GM19023 (cell line): ENCODE measurements around the gene MARK1.
A peak's percentile ranks its signal among the peaks of the same experiment; 100 is the strongest.
"Not testable (repeated sequence)": the region's sequence is repeated elsewhere in the genome, so short reads cannot be mapped to it uniquely, and the experiment has no call there.

Source experiments
- ATAC-seq: cut with Tn5 transposase; IDR thresholded peaks from one replicate; pipeline ENCODE4 v1.9.1; 2021; ENCODE audit warnings: mild to moderate bottlenecking, moderate library complexity; ENCODE audit not compliant: unreplicated experiment

MARK1 gene

DNA sequence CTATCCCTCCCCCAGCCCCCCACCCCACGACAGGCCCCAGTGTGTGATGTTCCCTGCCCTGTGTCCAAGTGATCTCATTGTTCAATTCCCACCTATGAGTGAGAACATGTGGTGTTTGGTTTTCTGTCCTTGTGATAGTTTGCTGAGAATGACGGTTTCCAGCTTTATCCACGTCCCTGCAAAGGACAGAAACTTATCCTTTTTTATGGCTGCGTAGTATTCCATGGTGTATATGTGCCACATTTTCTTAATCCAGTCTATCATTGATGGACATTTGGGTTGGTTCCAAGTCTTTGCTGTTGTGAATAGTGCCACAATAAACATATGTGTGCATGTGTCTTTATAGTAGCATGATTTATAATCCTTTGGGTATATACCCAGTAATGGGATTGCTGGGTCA lies 77.7 kb downstream of the MARK1 start:
- ATAC-seq, result not testable (repeated sequence)

DNA sequence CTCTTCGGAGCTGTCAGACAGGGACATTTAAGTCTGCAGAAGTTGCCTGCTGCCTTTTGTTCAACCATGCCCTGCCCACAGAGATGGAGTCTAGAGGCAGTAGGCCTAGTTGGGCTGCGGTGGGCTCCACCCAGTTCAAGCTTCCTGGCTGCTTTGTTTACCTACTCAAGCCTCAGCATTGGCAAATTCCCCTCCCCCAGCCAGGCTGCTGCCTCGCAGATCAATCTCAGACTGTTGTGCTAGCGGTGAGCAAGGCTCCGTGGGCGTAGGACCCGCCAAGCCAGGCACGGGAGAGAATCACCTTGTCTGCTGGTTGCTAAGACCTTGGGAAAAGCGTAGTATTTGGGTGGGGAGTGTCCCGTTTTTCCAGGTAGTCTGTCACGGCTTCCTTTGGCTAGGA lies 83.2 kb downstream of the MARK1 start:
- not testable (repeated sequence) for ATAC-seq

DNA sequence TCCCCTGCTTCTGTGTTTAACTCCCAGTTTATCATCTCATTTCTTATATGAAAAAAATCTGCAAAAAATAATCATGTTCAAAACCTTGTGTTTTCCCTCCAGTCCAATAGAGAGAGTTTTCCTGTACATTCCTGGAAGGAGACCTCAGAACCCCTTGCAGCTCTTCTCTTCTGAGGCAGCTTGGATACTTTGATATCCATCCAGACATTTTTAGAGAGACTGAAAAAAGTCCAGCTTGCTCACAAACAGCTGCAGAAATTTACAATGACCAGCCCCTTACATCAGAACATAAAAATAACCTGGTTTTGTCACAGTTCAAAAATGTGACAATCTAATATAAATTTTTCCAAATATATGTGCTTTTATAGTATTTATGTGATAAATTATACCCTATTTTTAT lies 88.9 kb downstream of the MARK1 start:
- ATAC-seq, result no peak

DNA sequence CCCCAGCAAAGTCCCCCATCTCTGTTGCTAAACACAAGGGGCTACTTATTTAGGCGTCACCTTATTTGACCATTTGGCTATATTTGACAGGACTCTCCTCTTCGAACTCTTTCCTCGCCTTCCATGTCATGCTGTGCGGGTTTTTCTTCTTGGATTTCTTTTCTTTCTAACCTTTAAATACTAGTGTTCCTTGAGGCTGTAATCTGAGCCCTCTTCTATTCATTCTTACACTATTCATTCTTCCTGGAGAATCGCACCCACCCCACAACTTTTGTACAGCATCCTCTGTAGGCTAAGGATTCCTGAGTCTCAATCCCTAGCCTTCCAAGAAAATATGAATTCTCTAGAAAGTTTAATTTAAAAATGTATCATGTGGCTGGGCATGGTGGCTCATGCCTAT lies 100.5 kb downstream of the MARK1 start:
- no peak for ATAC-seq

DNA sequence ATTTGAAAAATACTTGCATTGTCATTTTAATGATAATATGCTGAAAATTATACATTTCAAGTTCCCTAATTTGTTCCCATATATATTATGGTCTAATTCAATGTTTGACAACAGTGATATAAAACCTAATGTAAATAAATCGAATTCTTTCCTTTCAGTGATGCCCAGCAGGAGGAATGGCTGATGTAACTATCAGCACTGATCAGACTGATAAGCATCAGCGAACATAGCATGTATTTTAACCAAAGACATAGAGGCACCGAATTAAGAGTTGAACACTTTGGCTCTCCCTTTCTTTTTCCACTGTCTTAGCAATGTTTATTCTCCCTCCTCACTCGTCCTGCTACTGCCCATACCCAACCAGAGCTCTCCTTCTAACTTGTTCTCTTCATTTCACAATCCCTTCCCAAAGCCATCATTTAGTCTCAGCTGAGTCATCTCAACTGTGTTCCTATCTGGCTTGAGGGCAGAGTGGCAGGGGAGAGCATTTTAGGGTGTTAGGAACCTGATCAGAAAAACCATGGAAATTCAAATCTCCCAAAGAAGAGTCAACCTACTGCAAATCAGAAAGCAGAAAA lies 103.4 kb downstream of the MARK1 start:
- no peak for ATAC-seq

DNA sequence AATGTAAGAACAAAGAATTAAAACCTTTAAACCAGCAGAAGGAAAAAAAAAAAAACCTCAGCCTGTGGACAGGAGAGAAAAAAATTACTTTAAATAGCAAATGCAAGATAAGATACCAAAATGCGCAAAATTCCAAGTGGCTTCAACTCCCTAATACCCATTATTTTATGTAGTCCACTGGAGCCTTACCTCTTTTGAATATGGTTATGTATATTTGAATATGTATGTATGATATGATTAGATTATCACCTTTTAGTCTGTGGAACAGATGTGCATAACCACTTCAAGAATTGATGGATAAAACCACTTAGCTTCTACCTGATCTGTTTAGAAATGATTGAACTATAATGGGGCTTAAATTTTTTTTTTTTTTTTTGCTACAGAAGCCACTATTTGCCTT lies 109.8 kb downstream of the MARK1 start:
- no peak for ATAC-seq

DNA sequence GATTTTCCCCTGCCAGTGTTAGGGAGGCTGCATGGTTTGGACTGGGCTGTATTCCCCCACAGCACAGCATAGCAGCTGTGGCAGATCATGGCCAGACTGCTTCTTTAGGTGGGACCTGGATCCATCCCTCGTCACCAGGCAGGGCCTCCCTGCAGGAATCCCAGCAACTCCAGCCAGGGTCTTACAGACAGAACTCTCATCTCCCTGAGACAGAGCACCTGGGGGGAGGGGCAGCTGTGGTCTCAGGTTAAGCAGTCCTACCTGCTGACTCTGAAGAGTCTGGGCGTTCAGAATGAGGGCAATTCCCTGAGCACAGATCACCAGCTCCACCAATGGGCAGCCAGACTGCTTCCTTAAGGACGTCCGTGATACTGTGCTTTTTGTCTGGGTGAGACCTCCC lies 114.3 kb downstream of the MARK1 start:
- ATAC-seq, result no peak

DNA sequence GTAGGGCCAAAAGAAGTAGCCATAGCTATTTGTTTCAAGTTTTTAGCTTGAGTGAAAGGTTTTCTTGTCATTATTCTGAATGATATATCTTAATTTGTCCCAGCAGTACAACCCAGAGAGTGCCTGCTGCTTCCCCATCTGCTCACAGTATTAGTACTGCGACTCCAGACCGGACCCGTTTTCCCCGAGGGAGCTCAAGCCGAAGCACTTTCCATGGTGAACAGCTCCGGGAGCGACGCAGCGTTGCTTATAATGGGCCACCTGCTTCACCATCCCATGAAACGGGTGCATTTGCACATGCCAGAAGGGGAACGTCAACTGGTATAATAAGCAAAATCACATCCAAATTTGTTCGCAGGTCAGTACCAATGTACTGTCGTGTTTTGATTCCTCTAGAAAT lies 125.1 kb downstream of the MARK1 start:
- no peak for ATAC-seq

DNA sequence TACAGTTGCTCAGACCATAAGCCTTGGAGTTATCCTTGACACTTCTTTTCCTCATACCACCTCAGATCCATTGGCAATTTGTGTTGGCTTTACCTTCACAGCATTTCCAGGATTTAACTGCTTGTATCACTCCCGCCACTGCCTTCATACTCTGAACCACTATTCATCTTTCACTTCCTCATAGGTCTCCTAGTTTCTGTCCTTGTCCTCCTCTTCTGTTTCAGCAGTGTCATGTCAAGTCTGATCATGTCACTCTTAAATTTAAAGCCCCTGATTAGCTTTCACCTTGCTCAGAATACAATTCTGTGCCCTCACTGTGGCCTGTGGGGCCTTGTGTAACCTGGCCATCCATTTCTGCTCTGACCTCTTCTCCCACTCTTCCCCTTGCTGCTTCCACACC lies 127.6 kb downstream of the MARK1 start:
- peak; percentile 89 for ATAC-seq

DNA sequence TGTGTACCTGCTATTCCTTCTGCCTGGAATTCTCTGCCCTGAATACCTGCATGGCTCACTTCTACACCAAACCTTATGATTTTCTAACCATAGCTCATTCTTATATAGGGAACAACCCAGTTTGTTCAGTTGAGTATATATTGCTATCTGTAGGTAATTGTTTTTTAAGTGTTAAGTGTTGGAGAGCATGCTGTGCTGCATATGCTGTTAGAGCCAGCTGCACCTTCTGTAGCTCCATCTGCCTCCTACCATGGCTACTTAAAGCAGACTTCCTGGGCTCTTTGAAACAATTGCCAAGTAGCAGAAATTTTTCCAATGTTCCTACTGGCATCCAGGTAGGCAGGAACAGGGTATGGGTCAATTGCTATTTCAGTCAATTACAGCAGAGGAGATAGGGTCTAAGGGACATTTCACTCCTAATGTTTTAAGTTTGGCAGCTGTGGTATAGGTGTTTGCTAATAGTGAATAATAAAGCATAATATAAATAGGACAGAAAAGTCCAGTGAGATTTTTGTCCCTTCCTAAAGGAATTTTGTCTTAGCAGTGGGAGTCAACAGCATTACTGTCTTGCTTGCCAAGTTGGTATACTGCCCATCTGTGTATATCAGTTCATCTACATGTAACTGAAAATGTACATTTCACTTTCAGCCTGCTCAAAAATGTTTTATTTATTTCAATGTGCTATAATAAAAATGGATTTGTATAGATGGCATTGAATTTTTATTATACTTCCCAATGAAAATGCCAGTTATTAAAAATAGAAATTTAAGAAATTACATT lies 128.2 kb downstream of the MARK1 start:
- peak; percentile 34 for ATAC-seq

DNA sequence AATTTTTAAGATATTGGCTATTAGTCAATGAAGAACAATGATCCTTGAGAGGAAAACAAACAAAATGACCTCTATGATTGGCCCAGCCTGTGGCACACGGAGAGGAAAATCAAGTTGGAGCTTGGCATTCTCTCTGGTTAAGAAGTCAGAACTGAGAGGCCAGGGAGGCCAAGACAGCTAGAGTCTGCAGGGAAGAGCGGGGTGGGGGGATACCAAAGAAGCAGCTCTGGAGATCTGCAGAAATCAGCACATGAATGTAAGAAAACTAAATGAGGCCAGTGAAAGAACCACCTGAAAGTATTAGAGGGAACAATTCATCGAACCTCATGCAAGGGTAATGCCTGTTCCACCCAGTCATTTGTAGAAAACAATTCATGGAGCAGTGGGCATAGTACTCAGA lies 138.4 kb downstream of the MARK1 start:
- ATAC-seq, result no peak

DNA sequence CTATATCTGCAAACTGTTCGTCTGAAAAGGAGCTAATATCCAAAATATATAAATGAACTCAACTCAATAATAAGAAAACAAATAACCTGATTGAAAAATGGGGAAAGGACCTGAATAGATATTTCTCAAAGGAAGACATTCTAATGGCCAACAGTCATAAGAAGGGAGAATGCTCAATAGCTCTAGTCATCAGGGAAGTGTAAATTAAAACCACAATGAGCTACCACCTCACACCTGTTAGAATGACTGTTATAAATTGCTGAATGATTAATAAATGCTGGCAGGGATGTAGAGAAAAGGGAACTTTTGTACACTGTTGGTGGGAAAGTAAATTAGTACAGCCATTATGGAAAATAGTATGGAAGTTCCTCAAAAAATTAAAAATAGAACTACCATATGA lies 141.1 kb downstream of the MARK1 start:
- no peak for ATAC-seq

DNA sequence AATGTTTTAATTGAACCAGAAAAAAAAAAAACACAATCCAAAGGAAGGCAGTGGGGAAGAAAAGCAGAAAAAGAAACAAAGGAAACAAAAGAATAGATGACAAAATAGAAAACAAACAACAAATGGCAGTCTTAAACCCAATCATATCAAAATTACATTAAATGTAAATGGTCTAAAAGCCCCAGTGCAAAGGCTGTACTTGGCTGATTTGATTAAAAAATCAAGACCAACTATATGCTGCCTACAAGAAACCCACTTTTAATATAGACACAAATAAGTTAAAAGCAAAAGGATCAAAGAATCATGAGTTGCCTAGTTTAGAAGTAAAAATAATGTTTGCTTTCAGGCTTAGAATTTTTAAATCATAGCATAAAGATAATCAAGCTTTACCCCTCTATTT lies 142.4 kb downstream of the MARK1 start:
- ATAC-seq, result no peak

DNA sequence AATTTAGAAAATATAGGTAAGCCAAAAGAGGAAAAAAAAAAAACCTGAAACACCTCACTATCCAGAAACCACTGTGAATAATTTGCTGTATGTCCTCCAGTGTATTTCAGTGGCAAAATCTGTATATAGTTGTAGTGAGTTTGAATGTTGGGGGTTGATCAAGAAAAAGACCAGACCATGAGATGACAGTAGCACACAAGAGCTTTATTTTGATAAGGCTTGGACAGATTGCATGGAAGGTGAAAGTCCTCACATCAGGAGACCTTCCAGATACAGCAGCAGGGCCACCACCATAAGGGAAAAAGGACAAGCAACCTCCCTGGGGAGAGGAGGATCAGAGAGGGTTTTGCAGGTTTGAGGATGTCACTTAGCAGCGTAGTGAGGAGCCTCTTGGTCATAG lies 146.0 kb downstream of the MARK1 start:
- no peak for ATAC-seq

DNA sequence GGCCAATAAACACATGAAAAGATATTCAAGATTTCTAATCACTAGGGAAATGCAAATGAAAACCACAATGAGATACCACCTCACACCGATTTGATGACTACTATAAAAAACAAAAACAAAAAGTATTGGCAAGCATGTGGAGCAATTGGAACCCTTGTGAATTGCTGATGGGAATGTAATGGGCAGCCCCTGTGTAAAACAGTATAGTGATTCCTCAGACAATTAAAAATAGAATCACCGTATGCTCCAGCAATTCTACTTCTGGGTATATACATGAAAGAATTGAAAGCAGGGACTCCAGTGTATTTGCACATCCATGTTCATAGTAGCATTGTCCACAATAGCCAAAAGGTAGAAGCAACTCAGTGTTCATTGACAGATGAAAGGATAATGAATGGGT lies 149.3 kb downstream of the MARK1 start:
- ATAC-seq, result no peak

DNA sequence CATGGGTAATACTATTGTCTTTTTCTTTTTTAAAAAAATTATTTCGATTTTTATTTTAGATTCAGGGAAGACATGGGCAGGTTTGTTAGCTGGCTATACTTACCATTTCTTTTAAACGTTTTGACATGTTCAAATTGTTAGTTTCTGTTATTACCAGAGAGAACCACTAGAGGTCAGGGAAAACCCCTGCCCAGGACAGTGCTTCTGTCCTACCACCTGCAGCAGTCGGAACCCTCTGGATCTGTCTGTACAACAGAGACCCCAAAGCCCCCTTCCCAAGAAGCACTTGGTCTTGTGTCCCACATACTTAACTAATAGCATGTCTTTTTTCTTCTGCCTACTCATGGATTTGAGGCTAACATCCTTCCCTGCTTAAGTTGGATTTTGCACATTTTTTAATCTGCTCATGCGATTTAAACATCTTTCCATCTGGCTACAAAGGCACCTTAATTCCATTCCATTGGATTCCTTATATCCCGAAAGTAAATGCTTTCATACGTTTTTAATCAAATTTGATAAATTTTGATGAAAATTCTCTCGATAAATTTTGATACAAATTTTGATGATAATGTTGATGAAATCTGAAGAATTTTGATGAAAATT lies 152.2 kb downstream of the MARK1 start:
- peak; percentile 97 for ATAC-seq

DNA sequence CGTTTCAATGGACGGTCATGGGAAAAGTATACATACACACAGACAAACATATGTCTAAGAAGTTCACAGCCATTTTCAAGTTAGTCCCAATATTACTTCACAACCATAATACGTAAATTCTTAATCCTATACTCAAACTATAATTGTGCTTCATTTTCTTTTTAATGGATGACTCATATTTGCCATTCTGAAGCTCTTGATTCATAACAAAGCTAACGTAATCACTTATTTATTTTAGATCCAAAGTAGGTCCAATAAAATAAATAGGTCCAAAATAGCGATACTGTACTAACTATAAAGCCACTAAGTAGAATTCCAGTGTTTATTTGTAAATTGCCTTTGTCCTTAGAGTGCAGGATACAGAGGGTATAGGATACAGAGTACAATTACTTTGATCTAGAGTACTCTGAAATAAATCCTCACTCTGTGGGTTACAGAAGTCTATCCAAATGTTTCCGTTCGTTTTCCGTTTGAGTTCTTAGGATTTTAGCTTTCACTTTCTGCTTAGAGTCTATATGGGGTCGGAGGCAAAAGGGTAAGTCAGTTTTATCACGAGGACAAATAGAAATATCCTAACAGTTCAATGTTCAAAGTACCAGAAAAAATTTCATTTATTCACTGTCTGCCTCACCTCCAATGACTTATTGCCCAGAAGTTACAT lies 153.4 kb downstream of the MARK1 start:
- no peak for ATAC-seq

DNA sequence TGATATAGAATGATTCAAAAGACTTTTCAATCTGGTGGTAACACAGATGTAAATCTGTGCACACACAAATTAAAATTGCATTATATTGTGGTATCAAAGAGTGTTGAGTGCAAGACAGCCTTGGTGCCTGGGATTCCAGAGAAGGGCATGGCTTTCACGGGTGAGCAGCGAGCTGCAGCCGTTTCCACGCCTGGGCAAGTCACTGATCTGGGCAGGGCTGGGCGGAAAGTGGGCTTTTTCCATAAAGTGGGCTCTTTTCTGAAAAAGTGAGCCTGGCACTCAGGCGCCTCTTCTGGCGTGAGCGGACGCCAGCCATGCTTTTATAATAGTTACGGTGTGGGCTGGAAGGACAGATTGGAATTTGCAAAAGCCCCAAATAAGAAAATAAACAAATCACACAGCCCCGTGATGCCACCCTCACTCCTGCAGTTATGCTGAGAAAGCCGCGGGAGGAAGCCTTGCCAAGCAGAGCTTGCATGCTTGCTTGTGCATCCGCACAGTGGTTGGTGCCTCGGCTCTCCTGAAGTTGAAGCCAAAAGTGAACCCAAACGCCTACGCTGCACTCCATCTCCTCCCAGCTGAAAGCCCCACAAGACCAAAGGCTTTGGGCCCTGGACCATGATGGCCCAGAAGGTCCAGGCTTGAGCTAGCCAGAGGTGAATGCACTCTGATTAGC lies 155.1 kb downstream of the MARK1 start:
- no peak for ATAC-seq

DNA sequence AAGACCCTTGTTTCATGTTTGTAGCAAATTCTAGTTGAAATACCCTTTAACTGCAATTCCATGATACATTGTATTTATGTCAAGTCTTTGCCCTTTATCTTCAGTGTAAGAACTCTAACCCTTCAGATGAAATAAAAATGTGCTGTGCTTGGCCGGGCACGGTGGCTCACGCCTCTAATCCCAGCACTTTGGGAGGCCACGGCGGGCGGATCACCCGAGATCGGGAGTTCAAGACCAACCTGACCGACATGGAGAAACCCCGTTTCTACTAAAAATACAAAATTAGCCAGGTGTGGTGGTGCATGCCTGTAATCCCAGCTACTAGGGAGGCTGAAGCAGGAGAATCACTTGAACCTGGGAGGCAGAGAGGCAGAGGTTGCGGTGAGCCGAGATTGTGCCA lies 155.8 kb downstream of the MARK1 start:
- not testable (repeated sequence) for ATAC-seq

DNA sequence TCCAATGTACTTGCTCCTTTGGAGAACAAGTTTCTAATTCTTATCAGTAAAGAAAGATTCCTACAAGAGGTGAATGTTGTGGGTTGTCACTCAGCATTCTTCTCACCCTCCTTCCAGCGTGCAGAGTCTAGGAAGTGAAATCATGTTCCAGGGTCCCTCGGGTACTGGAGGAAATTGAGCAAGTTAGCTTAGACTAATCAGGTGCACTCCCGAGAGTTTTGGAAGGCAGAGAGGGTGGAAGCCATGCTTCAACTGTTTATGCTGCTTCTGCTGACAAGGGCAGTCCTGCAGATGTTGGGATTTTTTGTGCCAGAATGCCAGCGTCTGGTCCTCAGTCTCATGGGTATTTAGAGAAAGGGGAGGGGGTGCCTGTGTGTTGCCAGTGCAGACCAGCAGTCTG lies 157.0 kb downstream of the MARK1 start:
- no peak for ATAC-seq

DNA sequence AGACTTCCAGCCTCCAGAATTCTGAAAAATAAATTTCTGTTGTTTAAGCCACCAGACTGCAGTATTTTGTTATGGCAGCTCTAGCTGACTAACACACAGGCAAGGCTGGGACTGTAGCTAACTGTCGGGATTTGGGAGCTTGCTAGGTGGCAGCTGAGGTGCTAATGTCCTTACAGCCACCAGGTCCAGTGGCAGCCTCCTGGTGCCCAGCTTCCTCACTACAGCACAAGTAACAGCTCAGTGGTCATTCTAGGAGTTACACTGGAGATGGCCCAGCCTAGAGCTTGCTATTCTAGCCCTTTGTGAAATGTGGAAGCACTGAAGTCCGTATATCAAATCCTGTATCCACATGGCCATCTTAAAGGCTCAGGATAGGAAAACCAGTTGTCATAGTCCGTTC lies 157.9 kb downstream of the MARK1 start:
- no peak for ATAC-seq
